Activated T-cell treated with anti-CD3 and anti-CD28 coated beads, Interleukin-2, amount 50 U/mL, for 48 hours (primary cell): Measurements from ENCODE around the gene ADAM22.

Experiments used
- DNase-seq, 2 experiments: peaks; one replicate each; pipeline ENCODE4 v3.0.0-alpha.2; 2020

Gene ADAM22

GRCh38 chr7:88219781-88220747 lies 286.0 kb downstream of the ADAM22 start, which contains the start of gene SRI:
Gene SRI, minus strand, starts transcription at chr7:88220038. Its CDS starts 12 bp downstream, at chr7:88220026.
- DNase-seq: peak; percentile 94

GRCh38 chr7:88223265-88223664 lies 289.2 kb downstream of the ADAM22 start:
- DNase-seq: no peak

GRCh38 chr7:88224601-88225275 lies 290.7 kb downstream of the ADAM22 start:
- DNase-seq: no peak

DNA sequence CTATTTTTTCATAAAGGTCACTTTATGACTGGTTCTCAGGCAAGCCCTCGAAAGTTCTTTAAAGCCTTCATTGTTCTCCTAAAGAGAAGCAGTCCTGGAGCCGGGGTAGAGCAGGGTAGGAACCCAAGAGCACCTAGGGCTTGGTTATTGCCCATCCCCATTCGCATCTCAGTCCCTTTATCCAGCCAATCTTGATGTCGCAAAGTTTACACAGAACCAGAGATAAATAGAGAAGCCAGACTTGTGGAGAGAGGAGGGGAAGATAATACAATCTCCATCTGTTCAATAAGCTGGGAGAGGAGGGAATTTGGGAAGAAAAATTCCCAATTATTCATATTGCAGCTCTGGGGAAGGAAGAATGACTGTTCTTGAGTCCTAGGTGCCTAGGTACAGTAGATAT lies 292.1 kb downstream of the ADAM22 start:
- no peak for DNase-seq

GRCh38 chr7:88226886-88227516 lies 292.9 kb downstream of the ADAM22 start:
- no peak for DNase-seq

DNA sequence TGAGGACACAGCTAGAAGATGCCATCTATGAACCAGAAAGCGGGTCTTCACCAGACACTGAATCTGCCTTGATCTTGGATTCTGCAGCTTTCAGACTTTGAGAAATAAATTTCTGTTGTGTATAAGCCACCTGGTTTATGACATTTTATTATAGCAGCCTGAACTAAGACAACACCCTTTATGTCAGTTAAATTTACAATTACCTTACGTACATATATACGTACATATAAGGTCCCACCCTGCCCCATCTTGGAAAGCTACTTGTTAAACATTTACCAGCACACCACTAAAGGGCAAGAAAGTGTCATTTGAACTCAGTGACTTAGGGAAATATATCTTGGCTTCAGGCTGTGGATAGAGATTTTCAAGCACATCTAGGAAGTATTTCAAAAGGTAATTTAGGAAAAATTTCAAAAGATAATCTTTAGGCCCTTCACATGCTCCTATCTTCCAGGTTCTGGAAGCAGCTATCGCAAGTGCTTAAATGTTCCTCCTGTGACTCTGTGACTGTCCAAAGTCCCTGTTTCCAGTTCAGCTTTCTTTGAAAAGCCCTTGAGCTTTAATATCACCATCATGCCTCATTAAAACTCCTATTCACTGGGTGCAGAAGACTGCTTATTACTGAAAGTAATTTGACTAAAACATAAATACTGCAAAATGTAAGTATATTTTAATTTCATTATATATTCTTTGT lies 295.4 kb downstream of the ADAM22 start:
- DNase-seq: no peak

GRCh38 chr7:88230646-88231045 lies 296.6 kb downstream of the ADAM22 start:
- DNase-seq: no peak

- no peak for DNase-seq
These were observed 299.8 kb downstream of the ADAM22 start for GRCh38 chr7:88233828-88234227.

DNA sequence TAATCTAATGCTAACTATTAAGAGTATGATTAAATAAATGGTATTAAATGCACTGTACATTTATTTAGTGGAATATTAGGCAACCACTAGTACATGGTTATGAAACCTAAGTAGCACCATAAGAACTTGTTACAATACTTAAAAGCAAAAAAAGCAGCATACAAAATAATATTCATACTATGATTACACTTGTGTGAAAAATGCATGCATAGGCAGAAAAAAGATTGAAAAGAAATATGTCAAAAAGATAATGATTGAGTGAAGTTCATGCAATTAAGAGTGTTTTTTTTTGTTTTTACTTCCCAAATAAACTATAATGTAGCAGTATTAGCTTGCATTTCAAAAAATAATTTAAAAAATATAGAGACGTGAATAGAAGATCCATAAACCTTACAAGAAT lies 305.8 kb downstream of the ADAM22 start:
- no peak for DNase-seq

GRCh38 chr7:88243345-88243909 lies 309.4 kb downstream of the ADAM22 start:
- no peak for DNase-seq

GRCh38 chr7:88244258-88244657 lies 310.2 kb downstream of the ADAM22 start:
- no peak for DNase-seq
